ENCODE results near the gene POMP. TPM values are rescaled to one million over a fixed set of nuclear protein-coding genes. Genes with fewer than 3 reads are reported as not detected.

Gene POMP
- total RNA-seq, 1 donor from 2014 or later, result 73.6 TPM

GRCh38 chr13:28611654-28612131, 47.2 kb upstream of the POMP start:
- TF ChIP-seq CTCF (IDR thresholded peaks at IDR 0.05; ENCODE audit: partially characterized antibody, unreplicated experiment), result no peak
- H3K4me3 Mint-ChIP-seq (ENCODE audit: unreplicated experiment), result no peak overlapping the region
- peaks cover 9% of the 10 kb centered on the region for H3K4me1 Mint-ChIP-seq (ENCODE audit: low read depth, unreplicated experiment)
- H3K27ac Mint-ChIP-seq (ENCODE audit: unreplicated experiment), result no peak overlapping the region
- H3K9me3 Mint-ChIP-seq (ENCODE audit: unreplicated experiment), result no peaks in the 10 kb centered on the region
- no peak for DNase-seq
- H3K27me3 Mint-ChIP-seq (ENCODE audit: unreplicated experiment), result peaks cover 3% of the 10 kb centered on the region
- H3K36me3 Mint-ChIP-seq (ENCODE audit: unreplicated experiment), result no peaks in the 10 kb centered on the region

GRCh38 chr13:28613562-28613961, 45.4 kb upstream of the POMP start:
- Mint-ChIP-seq H3K27ac (ENCODE audit: unreplicated experiment) (no peak overlapping the region), H3K4me1 (ENCODE audit: low read depth, unreplicated experiment) (peaks cover 9% of the 10 kb centered on the region), H3K36me3 (ENCODE audit: unreplicated experiment) (no peaks in the 10 kb centered on the region), H3K9me3 (ENCODE audit: unreplicated experiment) (no peaks in the 10 kb centered on the region), H3K27me3 (ENCODE audit: unreplicated experiment) (peaks cover 3% of the 10 kb centered on the region), H3K4me3 (ENCODE audit: unreplicated experiment) (no peak overlapping the region)
- no peak for TF ChIP-seq CTCF (IDR thresholded peaks at IDR 0.05; ENCODE audit: partially characterized antibody, unreplicated experiment)
- no peak for DNase-seq

GRCh38 chr13:28615916-28616446, 42.9 kb upstream of the POMP start:
- H3K4me1 Mint-ChIP-seq (ENCODE audit: low read depth, unreplicated experiment), result peaks cover 3% of the 10 kb centered on the region
- no peak overlapping the region for H3K27ac Mint-ChIP-seq (ENCODE audit: unreplicated experiment)
- no peak for TF ChIP-seq CTCF (IDR thresholded peaks at IDR 0.05; ENCODE audit: partially characterized antibody, unreplicated experiment)
- H3K9me3 Mint-ChIP-seq (ENCODE audit: unreplicated experiment), result no peaks in the 10 kb centered on the region
- no peak for DNase-seq
- no peaks in the 10 kb centered on the region for H3K36me3 Mint-ChIP-seq (ENCODE audit: unreplicated experiment)
- no peak overlapping the region for H3K4me3 Mint-ChIP-seq (ENCODE audit: unreplicated experiment)
- peaks cover 3% of the 10 kb centered on the region for H3K27me3 Mint-ChIP-seq (ENCODE audit: unreplicated experiment)

- no peak for DNase-seq
- Mint-ChIP-seq H3K4me1 (ENCODE audit: low read depth, unreplicated experiment) (no peaks in the 10 kb centered on the region), H3K36me3 (ENCODE audit: unreplicated experiment) (no peaks in the 10 kb centered on the region), H3K27me3 (ENCODE audit: unreplicated experiment) (no peaks in the 10 kb centered on the region), H3K27ac (ENCODE audit: unreplicated experiment) (no peak overlapping the region), H3K9me3 (ENCODE audit: unreplicated experiment) (no peaks in the 10 kb centered on the region), H3K4me3 (ENCODE audit: unreplicated experiment) (no peak overlapping the region)
- TF ChIP-seq CTCF (IDR thresholded peaks at IDR 0.05; ENCODE audit: partially characterized antibody, unreplicated experiment), result no peak
Observed at GRCh38 chr13:28618230-28618994, 40.5 kb upstream of the POMP start.

Measured in glutamatergic neuron (in vitro differentiated cells).